ENCODE results near the gene GATAD1.

Gene GATAD1

DNA sequence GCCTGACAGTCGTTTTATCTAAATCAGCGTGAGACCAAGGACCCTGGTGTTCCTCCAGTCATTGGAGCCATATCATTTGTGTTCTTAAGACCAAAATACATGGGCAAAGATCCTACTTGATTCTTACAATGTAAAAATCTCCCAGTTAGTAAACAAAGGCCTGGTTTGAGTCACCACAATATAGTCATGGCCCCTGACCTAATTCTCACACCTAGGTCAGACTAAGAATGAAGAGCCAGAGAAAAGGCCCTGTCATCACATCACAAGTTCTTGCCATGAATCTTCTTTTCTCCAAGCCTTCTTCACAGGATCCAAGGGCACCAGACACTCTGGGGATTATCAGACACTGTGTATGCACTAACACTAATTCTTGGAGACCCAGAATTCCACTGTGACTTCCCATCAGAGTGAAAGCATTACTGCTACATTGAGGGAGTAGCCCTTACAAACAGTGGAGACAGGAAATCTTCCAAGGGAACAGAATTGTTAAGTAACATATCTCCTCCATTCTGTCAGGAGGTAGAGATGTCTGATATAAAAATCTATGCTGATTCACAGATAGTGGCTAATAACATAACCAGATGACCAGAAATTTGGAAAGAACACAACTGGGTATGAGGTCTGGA, 38.1 kb downstream of the GATAD1 start:
- DNase-seq, result no peak

DNA sequence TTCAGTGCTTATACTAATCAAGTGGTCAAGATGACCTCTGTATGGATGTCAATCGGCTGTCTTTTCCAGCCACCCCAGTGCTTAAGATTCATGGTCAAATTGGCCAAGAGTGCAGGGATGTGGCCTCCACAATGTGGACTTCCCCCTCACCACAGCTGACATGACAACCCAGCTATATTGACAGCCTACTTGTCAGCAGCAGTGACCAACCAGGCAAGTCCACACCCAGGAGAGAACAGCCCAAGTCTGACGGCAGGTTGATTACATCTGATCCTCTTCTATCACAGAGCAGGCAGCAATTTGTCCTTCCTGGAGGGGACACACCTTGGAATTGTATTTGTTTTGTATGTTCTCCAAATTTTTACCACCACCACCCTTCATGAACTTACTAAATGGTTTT, 38.7 kb downstream of the GATAD1 start:
- DNase-seq, result no peak

DNA sequence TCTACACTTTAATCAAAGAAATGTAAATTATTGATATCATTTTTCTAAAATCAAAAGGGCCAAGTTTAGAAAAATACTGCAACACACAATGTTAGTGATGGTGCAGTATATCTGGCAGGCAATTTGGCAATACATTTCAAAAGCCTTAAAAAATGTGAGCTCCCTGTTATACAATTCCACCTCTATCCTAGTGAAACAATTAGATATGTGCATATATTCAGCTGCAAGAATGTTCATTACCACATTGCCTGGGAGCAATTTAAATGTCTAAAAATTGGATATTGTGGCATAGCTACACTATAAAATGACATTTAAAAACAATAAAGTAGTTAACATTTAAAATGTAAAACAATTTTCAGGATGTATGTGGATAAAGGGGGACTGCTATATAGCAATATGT, 40.5 kb downstream of the GATAD1 start:
- no peak for DNase-seq

DNA sequence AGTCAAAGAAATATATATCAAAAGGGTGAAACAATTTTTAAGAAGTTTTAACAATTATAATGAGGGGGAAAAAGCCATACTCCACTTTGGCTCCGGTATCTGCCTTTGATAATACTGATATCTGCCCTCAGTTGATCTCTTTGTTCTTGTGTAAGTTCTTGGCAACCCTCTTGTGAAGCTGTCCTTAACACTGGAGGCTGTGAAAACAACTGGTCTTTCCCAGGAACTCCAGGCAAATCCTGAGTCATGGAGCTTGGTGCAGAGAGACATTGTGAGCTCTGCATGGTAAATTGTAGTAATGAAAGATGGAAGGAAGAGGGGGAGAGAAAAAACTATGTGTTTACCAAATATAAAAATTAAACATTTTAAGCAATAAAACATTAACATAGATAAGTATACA, 42.4 kb downstream of the GATAD1 start:
- DNase-seq, result no peak

DNA sequence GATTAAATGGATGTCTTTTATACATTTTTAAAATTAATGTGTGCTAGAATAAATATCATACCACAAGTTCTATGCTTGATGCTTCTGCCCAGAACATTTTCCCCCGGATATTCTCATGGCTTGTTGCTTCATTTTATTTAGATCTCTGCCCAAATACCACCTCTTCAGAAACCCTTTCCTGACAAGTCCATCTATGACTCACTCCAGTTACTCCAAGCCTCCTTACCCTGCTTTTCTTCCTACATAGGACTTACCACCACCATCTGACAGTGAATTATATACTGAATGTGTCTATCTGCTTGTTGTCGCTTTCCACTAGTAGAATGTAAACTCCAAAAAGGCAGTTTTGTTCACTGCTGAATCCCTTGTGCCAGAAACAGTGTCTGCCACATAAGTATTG, 49.6 kb downstream of the GATAD1 start:
- no peak for DNase-seq

DNA sequence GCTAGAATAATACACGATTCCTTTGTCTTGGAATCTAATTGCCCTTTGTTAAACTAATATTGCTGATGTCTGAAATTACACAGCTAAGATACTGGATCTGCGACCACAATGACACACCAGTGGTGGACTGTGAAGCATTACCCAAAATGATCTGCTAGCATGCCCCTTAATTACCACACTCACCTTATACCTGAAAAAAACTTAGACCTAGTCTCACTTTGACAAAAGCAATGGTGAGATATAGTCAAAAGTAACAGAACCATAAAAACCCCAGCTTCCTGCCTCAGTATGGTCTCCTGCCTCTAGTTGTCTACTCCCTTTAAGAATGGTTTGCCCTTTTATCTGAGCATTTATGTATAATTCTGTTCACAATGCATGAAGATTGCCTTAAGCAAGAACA, 51.3 kb downstream of the GATAD1 start:
- no peak for DNase-seq

DNA sequence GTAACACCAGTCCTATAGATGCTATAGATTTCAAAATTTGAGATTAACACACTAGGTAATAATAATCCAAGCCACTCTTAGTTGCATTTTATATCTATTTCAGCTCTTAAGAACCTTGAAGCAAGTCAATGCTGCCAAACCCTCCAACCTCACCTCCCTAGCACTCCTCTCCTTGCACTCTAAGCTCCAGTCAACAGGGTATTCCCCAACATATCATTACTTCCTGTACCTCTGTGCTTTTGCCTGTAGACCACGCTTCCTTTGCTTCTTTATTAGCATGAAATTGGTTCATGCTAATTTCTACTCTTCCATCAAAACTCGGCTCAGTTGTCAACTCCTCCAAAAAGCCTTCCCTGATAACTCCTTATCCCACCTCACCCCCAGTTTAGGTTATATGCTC, 56.5 kb downstream of the GATAD1 start:
- DNase-seq, result no peak

DNA sequence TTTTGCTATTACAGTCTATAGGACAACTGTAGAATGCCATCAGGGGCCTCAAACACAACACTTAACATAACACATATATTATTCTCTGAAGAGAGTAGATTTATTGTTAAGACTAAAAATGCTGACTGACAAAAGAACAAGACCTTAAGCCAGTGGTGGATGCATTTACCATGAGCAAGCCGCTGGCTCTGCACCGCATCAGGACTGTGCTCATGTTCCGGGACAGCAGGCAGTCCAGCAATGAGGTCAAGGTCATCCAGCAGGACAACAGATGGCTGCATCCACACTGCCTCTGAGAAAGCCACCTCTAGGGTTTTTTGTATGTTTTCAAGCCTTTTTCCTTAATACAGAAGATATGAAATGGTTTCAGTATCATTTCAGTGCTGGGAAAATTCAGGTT, 57.3 kb downstream of the GATAD1 start:
- DNase-seq, result no peak

DNA sequence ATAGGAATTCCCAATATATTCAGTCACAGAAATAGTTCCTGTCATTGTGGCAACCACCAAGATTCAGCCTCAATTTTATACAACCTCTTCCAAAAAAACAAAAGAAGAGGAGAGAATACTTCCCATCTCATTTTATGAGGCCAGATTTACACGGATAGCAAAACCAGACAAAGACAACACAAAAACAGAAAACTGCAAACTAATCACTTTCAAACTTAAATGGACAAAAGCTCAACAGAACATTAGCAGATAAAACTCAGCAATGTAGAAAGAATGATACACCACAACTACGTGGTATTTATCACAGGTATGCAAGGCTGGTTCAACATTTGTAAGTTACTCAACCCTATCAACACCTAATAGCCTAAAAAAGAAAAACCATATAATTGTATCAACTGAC, 59.1 kb downstream of the GATAD1 start:
- DNase-seq, result no peak

DNA sequence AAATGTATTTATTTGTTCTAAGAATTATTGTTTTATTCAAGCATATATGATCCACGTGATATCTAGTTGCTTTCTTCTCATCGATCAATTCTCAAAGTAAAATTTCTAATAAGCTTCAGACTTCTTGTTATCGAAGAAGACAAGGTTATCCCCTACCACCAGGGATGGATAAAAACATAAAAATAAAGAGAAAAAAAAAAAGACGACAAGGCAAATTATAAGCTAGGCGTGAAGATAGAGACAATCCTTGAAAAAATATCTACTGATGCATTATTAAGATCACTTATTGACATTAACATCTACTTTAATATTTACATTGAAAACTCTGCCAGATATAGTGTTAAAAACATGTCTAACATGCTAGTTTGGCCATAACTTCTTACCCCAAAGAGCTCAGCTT, 61.7 kb downstream of the GATAD1 start:
- DNase-seq, result no peak
